GM19455 (cell line): ENCODE measurements around the gene ZSWIM4.
"Not testable (repeated sequence)": the region's sequence is repeated elsewhere in the genome, so short reads cannot be mapped to it uniquely, and the experiment has no call there.

ENCODE experiments used
- ATAC-seq: cut with Tn5 transposase; IDR thresholded peaks from one replicate; pipeline ENCODE4 v1.9.1; 2021; ENCODE audit not compliant: unreplicated experiment

The ZSWIM4 gene

DNA sequence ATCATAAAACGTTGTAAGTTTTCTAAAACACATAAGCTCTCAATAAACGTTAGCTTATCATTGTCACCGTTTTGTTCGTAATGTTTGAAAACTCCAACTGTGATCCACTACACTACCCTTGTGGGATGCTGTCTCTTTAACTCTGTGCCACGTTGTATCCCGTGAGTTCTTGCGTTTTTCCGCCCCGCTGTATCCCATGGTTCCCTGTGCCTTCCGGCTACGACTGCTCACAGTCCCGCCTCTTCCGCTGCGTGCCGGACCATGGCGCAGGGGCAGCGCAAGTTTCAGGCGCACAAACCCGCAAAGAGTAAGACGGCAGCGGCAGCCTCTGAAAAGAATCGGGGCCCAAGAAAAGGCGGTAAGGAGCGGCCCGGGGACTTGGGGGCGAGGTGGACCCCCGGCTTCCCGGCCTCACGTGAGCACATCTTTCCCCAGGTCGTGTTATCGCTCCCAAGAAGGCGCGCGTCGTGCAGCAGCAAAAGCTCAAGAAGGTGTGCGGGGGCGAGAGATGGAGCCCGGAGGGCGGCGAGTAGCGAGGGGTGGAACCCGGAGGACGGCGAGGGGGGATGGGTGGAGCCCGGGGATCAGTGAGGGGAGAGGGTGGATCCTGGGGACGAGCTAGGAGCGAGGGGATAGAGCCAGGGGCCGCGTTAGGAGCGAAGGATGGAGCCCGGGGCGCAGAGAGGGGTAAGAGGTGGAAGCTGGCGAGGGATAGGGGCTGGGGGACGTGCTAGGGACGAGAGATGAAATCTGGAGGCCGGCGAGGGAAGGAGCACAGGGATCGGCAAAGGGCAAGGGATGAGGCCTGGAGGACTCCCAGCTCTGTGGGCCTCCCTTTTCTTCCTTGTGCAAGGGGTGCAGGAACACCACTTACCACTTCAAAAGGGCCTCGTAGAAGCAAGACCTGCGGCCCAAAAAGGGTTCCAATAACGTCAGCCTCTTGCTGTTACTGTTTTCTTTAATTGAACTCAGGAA, 20.7 kb upstream of the ZSWIM4 start, which contains the start of gene C19orf53:
TSS of gene C19orf53 (plus strand) at position 240 of the 975 bp plus-strand sequence. CDS start at position 262, 22 bp downstream.
- peak; percentile 77 for ATAC-seq

DNA sequence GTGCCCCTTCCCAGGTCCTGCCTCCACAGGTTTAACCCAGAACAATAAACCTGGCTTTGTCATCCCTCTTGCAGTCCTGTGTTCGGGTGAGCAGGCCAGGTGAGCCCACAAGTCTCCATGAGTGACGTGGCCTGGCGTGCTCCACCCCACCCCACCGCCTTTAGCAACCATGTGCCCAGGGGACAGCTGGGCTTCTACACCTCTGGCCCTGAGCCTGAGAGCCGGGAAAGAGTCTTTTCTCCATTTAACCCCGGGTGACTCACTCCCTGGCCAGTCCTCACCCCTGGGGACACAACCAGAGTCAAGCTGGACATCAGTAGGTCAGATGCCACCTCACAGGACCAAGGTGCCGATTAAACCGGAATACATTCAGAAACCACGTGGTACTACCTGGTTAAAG, 16.8 kb upstream of the ZSWIM4 start:
- ATAC-seq = no peak

DNA sequence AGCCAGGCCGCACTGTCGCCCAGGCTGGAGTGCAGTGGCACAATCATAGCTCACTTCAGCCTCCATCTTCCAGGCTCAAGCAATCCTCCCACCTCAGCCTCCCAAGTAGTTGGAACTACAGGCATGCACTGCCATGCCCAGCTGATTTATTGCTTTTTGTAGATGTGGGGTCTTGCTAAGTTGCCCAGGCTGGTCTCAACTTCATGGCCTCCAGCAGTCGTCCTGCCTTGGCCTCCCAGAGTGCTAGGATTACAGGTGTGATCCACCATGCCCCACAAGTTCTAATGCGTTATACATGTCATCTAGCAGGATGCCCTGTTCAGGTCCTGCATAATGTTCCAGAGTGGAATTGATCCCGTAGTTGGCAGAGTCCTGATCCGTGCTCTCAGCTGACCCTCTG, 16.4 kb upstream of the ZSWIM4 start:
- ATAC-seq = no peak

DNA sequence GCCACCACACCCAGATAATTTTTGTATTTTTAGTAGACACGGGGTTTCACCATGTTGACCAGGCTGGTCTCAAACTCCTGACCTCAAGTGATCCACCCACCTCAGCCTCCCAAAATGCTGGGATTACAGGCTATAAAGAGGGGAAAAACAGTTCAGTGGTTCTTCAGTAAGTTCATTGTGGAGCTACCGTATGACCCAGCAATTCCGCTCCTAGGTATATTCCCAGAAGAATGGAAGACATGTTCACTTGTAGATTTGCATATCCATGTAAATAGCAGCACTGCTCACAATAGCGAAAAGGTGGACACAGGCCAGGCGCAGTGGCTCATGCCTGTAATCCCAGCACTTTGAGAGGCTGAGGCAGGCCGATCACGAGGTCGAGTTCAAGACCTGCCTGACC, 15.4 kb upstream of the ZSWIM4 start:
- ATAC-seq = not testable (repeated sequence)

- no peak for ATAC-seq
Measured at GRCh38 chr19:13781547-13781946, 13.7 kb upstream of the ZSWIM4 start.

GRCh38 chr19:13782537-13782936, 12.7 kb upstream of the ZSWIM4 start:
- no peak for ATAC-seq

DNA sequence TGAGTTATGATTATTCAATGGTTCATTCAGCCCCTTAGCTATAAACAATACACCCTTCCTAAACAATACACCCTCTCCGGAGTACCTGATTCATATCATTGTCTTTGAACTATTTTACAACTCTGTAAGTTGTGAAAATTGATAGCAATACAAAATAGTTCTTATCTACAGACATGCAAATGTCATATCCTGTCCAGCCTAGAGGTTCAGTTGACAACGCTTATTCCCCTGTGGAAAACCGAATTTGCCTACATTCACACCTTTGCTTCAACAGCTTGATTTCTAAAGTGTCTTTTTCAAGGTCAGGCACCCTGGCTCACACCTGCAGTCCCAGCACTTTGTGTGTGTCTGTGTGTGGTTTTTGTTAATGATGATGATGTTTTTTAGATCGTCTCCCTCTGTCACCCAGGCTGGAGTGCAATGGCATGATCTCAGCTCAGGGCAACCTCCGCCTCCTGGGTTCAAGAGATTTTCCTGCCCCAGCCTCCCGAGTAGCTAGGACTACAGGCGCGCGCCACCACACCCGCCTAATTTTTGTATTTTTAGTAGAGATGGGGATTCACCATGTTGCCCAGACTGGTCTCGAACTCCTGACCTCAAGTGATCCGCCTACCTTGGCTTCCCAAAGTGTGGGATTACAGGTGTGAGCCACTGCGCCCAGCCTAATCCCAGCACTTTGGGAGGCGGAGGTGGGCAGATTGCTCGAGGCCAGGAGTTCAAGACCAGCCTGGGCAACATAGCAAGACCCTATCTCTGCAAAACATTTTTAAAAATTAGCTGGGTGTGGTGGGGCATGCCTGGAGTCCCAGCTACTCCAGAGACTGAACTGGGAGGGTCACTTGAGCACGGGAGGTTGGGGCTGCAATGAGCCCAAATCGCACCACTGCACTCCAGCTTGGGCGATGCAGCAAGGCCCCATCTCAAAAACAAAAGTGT, 11.4 kb upstream of the ZSWIM4 start:
- ATAC-seq = no peak

DNA sequence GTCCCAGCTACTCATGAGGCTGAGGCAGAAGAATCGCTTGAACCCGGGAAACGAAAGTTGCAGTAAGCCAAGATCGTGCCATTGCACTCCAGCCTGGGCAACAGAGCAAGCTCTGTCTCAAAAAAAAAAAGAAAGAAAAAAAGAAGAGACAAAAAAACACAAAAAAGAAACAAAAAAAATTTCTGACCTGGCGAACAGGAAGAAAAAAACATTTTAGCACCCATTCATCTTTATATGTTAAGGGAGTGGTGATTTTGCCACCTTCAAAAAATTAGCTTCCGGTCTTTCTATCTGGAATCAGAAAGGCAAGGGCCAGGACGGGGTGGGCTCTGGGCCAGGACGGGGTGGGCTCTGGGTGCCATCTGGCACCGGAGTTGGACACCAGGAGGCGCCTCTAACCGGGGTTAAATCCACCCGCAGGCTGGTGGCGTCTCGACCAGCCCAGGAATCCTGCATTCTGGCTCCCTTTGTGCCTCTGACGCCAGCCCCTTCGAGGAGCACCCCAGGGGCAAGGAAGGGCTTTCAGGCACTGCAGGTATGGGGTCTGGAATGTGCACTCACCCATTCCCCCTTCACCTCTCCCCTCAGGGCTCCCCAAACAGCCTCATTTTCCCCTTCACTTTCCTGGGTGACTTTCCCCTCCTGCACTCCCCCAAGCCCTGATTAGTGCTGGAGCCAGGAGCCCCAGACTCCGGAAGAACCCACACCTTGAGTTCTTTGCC, 10.4 kb upstream of the ZSWIM4 start:
- ATAC-seq = no peak

DNA sequence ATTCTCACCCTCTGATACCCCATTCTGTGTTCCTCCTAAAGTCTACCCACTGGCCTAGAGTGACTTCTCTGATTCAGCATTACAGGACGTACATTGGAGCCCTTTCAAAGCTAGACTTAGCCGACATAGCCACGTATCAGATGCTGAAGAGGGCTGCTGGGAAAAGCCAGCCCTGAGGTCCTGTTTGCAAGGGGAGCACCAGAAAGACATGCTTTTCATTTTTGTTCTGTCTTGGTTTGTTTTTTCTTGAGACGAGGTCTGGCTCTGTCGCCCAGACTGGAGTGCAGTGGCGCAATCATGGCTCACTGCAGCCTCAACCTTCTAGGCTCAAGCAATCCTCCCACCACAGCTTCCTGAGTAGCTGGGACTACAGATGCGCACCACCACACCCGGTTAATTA, 6.3 kb upstream of the ZSWIM4 start:
- ATAC-seq = no peak

DNA sequence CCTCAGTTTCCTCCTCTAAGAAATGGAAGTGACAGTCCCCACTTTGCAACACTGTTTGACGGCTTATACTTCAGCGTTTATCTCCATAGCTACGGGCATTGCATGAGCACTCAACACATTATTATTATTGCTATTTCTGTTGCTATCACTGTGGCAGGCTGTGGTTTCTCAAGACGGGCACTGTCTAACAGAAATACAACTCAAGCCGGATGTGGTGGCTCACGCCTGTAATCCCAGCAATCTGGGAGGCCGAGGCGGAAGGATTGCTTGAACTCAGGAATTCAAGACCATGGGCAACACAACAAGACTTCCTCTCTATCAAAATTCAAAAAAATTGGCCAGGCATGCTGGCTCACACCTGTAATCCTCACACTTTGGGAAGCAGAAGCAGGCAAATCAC, 4.9 kb upstream of the ZSWIM4 start:
- no peak for ATAC-seq

GRCh38 chr19:13793317-13793716, 1.9 kb upstream of the ZSWIM4 start:
- not testable (repeated sequence) for ATAC-seq

DNA sequence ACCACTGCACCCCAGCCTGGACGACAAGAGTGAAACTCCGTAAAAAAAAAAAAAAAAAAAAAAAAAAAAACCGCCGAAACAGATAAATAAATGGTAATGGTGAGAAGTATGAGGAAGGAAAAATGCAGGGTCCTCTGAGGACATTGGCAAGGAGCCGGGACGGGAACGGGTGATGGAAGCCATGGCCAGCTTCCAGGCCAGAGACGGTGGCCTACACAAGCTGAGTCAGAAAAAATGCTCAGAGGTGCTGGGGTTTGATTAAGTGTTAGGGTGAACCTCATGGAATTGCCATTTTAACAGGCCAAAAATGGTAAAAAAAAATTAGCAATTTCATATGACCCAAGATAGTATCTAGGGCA, 866 bp upstream of the ZSWIM4 start:
- ATAC-seq = no peak

DNA sequence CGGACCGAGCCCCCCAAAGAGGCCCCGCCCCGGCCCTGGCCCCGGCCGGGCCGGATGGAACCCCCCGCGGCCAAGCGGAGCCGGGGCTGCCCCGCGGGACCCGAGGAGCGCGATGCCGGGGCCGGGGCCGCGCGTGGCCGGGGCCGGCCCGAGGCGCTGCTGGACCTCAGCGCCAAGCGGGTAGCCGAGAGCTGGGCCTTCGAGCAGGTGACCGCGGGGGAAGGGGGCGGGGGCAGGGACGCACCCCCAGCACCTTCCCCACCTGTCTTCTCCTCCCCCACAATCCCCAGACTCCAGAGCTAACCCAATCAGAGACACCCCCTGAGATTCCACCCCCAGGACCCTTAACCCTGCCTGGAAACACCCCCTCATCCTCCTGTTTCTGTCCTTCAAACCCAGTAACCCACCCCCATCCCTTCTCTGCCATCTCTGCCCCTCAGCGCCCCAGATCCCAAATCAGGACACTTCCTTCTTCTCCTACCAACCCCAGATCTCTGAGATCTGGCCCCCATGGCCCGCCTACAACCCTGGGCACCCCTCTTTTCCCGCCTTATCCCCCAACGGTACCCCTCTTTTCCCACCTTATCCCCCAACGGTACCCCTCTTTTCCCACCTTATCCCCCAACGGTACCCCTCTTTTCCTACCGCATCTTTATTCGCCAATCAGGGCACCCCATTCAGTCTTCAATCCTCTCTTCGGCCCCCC, 505 bp downstream of the ZSWIM4 start:
- ATAC-seq = peak; percentile 43

- no peak for ATAC-seq
Measured at GRCh38 chr19:13796301-13797057, 1.2 kb downstream of the ZSWIM4 start.

DNA sequence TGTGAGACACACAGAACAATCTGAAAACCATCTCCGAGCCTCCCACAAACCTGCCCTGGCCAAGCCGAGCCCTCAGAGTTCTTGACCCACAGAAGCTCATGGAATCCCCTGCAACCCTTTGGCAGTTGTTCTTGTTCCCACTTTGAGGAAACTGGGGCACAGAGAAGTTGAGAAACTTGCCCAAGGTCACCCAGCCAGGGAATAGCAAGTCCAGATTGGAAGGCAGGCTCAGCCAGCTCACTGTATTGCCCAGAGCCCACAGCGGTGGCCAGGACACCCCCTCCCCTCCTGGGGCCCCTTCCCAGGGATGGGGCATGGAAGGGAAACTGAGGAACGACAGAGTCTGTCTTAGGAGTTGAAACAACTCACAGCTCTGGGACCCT, 1.8 kb downstream of the ZSWIM4 start:
- ATAC-seq = no peak

- ATAC-seq = no peak
Measured at GRCh38 chr19:13797870-13798269, 2.6 kb downstream of the ZSWIM4 start.

DNA sequence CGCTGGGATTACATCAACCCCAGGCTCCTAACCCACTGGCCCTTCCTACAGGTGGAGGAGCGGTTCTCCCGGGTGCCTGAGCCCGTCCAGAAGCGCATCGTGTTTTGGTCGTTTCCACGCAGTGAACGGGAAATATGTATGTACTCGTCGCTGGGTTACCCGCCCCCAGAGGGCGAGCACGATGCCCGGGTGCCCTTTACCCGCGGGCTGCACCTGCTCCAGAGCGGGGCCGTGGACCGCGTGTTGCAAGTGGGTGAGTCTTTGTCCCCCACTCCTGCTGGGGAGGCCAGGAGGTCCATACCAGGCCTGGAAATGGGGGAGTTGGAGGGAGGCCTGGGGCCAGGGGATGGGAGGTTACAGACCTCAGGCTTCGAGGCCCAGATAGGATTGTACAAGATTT, 4.4 kb downstream of the ZSWIM4 start:
- ATAC-seq = no peak

DNA sequence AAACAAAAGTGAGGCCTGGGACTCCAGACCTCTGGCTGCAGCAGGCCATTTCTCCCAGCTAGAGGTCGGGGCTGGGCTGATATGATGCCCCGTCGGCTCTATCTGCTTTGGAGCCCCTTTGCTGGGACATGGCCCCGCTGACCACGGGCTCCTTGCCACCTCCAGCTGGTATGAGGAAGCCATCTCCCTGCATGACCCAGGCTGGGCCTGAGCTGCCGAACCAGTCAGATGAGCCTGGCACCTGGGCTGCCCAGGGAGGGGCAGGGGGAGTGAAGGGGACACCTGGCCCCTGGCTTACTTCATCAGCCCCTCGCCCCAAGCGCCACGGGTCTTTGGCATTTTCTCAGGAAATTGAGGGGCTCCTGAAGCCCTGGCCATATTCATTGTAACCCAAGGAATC, 7.8 kb downstream of the ZSWIM4 start:
- no peak for ATAC-seq

DNA sequence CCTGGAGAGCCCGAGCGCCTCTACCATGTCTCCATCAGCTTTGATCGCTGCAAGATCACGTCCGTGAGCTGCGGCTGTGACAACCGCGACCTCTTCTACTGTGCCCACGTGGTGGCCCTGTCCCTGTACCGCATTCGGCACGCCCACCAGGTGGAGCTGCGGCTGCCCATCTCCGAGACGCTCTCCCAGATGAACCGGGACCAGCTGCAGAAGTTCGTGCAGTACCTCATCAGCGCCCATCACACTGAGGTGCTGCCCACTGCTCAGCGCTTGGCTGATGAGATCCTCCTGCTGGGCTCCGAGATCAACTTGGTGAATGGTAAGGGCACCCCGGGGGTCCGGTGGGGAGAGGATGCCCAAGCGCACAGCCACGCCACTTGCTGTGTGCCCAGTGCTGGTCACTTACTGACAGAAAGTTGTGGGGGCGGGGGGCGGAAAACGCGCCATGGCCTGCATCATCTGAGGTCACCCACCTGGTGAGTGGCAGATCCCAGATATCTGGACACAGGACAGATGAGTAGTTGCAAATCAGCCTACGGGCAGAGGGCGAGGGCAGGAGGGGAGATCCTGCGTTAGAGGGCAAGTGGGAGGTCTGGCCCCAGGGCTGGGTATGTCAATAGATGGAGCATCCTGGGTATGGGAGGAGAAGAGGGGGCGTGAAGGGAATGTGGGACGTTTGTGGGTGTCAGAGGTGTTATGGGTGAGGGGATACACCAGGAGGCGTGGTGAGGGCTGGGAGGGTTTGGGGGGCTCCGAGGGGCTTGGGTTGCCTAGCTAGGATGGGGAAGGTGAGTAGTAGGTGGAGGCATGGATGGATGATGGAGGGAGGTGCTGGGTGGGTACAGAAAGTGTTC, 9.8 kb downstream of the ZSWIM4 start:
- ATAC-seq = no peak
